ENCODE data around the gene SNHG17.

GRCh38 chr20:38414769-38415450 is 20.2 kb downstream of the SNHG17 start:
- TF ChIP-seq JUN (IDR thresholded peaks at IDR 0.05): no peak
- TF ChIP-seq CTCF (IDR thresholded peaks at IDR 0.05): no peak
- TF ChIP-seq, protein P1, sequence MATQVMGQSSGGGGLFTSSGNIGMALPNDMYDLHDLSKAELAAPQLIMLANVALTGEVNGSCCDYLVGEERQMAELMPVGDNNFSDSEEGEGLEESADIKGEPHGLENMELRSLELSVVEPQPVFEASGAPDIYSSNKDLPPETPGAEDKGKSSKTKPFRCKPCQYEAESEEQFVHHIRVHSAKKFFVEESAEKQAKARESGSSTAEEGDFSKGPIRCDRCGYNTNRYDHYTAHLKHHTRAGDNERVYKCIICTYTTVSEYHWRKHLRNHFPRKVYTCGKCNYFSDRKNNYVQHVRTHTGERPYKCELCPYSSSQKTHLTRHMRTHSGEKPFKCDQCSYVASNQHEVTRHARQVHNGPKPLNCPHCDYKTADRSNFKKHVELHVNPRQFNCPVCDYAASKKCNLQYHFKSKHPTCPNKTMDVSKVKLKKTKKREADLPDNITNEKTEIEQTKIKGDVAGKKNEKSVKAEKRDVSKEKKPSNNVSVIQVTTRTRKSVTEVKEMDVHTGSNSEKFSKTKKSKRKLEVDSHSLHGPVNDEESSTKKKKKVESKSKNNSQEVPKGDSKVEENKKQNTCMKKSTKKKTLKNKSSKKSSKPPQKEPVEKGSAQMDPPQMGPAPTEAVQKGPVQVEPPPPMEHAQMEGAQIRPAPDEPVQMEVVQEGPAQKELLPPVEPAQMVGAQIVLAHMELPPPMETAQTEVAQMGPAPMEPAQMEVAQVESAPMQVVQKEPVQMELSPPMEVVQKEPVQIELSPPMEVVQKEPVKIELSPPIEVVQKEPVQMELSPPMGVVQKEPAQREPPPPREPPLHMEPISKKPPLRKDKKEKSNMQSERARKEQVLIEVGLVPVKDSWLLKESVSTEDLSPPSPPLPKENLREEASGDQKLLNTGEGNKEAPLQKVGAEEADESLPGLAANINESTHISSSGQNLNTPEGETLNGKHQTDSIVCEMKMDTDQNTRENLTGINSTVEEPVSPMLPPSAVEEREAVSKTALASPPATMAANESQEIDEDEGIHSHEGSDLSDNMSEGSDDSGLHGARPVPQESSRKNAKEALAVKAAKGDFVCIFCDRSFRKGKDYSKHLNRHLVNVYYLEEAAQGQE (IDR thresholded peaks at IDR 0.05): no peak
- no peak for TF ChIP-seq FOSB (CRISPR knock-in tag; IDR thresholded peaks at IDR 0.05)
- no peak for TF ChIP-seq POLR2A (IDR thresholded peaks at IDR 0.05; ENCODE audit: low read length)
- TF ChIP-seq RCOR1 (IDR thresholded peaks at IDR 0.05; ENCODE audit: low read depth, low read length): no peak
- TF ChIP-seq RNF2 (IDR thresholded peaks at IDR 0.05; ENCODE audit: borderline replicate concordance, low read depth): no peak
- no peak for TF ChIP-seq RAD21 (conservative IDR thresholded peaks at IDR 0.05 in 1 of 2, IDR thresholded peaks at IDR 0.05 in 1 of 2)
- TF ChIP-seq RFX5 (IDR thresholded peaks at IDR 0.05): no peak
- no peak for TF ChIP-seq CEBPB (IDR thresholded peaks at IDR 0.05)
- TF ChIP-seq HMGXB4 (CRISPR knock-in tag; IDR thresholded peaks at IDR 0.05; ENCODE audit: borderline replicate concordance): no peak
- TF ChIP-seq HOXB5 (CRISPR knock-in tag; IDR thresholded peaks at IDR 0.05): no peak

Data from A549 (cell line).